Transverse colon (tissue), 3 donors: Measurements from ENCODE around the gene TRAF2.
A peak's percentile ranks its signal among the peaks of the same experiment; 100 is the strongest.
"Not testable (repeated sequence)": the region's sequence is repeated elsewhere in the genome, so short reads cannot be mapped to it uniquely, and the experiment has no call there.

ENCODE experiments used
- EP300 ChIP-seq: sonication (generic); formaldehyde crosslinking; IDR thresholded peaks from one replicate; pipeline ENCODE4 v1.6.1; 2017; ENCODE audit warnings: antibody characterized with exemption, low read depth
- TF ChIP-seq, protein P1 (sequence below), 5 experiments: fragments of 200-600 bp in 3 of 5; fragments of 450-650 bp in 2 of 5; sonication (generic) in 3 of 5; IDR thresholded peaks; 1 replicate in 2 of 5; 2 replicates in 3 of 5; pipeline ENCODE4 v1.5.1; 2016 to 2017; ENCODE audit warnings: antibody characterized with exemption in 5 of 5, inconsistent platforms in 3 of 5, mild to moderate bottlenecking in 2 of 5, moderate library complexity in 1 of 5

DNA sequence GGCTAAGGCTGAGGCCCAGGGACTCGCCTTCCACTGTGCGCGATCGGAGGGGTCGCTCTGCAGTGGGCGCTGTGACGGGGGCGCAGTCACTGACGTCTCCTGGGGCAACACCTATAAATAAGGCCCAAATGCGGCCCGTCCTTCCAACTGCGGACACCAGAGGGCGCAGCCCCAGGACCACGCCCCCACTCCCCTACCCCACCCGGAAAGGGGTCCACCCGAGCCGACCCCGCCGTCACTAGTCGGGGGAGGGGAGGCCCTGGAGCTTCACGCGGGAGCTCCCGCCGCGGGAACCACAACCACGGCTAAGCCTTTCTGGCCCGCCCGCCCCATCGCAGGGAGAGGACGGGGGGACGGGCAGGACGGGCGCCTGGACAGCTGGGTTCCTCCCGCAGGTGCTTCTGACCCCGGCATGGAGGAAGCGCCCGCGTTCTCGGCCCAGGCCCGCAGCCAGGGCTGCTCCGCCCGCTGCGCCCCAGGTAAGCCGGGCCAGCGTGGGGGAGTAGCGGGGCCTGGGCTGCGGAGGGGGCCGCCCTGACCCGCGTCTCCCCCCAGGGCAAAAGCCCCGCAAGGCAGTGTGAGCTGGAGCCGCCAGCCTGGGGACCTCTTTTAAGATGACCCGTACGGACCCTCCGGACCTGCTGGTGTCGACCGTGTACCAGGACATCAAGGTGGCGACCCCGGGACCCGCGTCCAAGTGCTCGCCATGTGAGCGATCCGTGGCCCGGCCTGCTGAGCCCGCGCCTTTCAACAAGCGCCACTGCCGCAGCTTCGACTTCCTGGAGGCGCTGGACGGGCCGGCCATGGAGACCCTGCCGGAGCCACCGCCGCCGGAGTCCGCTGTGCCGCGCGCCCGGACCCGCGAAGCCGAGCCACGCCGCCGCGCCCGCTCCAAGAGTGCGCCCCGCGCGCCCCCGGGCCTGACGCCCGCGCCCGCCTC, 42.2 kb upstream of the TRAF2 start:
- TF ChIP-seq, protein P1, sequence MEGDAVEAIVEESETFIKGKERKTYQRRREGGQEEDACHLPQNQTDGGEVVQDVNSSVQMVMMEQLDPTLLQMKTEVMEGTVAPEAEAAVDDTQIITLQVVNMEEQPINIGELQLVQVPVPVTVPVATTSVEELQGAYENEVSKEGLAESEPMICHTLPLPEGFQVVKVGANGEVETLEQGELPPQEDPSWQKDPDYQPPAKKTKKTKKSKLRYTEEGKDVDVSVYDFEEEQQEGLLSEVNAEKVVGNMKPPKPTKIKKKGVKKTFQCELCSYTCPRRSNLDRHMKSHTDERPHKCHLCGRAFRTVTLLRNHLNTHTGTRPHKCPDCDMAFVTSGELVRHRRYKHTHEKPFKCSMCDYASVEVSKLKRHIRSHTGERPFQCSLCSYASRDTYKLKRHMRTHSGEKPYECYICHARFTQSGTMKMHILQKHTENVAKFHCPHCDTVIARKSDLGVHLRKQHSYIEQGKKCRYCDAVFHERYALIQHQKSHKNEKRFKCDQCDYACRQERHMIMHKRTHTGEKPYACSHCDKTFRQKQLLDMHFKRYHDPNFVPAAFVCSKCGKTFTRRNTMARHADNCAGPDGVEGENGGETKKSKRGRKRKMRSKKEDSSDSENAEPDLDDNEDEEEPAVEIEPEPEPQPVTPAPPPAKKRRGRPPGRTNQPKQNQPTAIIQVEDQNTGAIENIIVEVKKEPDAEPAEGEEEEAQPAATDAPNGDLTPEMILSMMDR (IDR thresholded peaks at IDR 0.05), result peak; percentile 76 to 90 (median 82)
- not testable (repeated sequence) for TF ChIP-seq EP300
